Coronary artery (tissue), 2 donors: ENCODE measurements around the gene MYH11.

Source experiments
- DNase-seq: peaks from one replicate; pipeline ENCODE4 v3.0.0-alpha.2; 2017; ENCODE audit warnings: low spot score
- H3K27ac ChIP-seq, 2 donors: fragments of 200-600 bp; sonication (generic); one replicate each; pipeline ENCODE4 v1.5.1; 2016 to 2019
- H3K4me3 ChIP-seq: fragments of 200-600 bp; sonication (generic); 2 replicates; pipeline ENCODE4 v1.5.1; 2016; ENCODE audit warnings: mild to moderate bottlenecking, moderate library complexity
- TF ChIP-seq, protein P1 (sequence below): fragments of 200-600 bp; sonication (generic); IDR thresholded peaks from one replicate; pipeline ENCODE4 v1.5.1; 2019; ENCODE audit warnings: antibody characterized with exemption

The MYH11 gene

DNA sequence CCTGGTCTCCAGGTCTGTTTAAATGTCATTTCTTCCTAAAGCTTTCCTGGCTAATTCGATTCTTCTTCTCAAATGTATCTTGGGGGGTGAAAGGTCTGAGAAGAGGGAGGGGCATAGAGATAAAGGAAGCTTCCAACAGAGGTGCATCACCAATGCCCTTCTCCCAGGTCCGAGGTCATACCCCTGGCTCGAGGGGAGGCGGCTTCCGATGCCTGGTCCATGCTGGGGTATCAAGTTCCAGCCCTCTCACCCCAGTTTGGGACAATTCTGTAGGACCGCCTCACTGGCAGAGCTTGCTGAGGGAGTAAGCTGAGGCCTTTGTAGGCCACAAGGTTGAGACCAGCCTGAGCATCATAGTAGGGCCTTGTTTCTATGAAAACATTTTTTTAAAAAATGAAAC lies 41.8 kb upstream of the MYH11 start:
- Histone ChIP-seq H3K27ac (no peak overlapping the region), H3K4me3 (no peak overlapping the region)
- DNase-seq, result no peak
- TF ChIP-seq, protein P1, sequence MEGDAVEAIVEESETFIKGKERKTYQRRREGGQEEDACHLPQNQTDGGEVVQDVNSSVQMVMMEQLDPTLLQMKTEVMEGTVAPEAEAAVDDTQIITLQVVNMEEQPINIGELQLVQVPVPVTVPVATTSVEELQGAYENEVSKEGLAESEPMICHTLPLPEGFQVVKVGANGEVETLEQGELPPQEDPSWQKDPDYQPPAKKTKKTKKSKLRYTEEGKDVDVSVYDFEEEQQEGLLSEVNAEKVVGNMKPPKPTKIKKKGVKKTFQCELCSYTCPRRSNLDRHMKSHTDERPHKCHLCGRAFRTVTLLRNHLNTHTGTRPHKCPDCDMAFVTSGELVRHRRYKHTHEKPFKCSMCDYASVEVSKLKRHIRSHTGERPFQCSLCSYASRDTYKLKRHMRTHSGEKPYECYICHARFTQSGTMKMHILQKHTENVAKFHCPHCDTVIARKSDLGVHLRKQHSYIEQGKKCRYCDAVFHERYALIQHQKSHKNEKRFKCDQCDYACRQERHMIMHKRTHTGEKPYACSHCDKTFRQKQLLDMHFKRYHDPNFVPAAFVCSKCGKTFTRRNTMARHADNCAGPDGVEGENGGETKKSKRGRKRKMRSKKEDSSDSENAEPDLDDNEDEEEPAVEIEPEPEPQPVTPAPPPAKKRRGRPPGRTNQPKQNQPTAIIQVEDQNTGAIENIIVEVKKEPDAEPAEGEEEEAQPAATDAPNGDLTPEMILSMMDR, result no peak

DNA sequence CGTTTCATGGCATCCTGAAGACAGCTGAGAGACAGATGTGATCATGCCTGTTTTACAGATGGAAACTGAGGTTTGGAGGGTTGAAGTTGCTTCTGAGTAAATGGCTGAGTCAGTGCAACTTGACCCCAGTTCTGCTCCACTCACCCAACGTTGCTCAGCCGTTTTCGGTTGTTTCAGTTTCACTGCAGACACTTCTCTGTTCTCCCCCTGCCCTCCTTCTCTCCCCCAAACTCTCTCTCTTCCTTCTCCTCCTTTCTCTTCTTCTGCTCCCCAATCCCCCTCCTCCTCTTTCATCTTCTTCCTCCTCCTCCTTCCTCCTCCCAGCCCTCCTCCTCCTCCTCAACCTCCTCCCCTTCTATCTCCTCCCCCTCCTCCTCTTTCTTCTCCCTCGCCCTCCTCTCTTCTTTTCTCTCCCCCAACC lies 41.0 kb upstream of the MYH11 start:
- TF ChIP-seq, protein P1, result no peak
- no peak overlapping the region for H3K27ac ChIP-seq
- no peak for DNase-seq
- no peak overlapping the region for H3K4me3 ChIP-seq

DNA sequence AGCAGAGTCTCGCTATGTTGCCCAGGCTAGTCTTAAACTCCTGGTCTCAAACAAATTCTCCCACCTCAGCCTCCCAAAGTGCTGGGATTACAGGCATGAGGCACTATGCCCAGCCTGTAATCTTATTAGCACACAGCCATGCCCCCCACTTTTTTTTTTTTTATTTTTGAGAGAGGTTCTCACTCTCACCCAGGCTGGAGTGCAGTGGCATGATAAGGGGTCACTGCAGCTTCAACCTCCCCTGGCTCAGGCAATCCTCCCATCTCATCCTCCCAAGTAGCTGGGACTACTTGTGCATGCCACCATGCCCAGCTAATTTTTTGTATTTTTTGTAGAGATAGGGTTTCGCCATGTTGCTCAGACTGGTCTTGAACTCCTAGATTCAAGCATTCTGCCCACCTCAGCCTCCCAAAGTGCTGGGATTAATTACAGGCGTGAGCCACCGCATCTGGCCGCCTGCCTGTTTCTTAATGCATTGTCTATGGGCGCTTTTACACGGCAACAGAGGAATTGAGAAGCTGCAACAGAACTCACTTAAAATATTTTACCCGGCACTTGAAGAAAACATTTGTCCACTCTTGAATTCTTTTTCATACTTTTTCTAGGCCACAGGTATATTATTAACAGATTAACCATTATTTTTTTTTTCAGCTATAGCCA lies 40.4 kb upstream of the MYH11 start:
- no peak overlapping the region for H3K4me3 ChIP-seq
- no peak overlapping the region for H3K27ac ChIP-seq
- no peak for DNase-seq

DNA sequence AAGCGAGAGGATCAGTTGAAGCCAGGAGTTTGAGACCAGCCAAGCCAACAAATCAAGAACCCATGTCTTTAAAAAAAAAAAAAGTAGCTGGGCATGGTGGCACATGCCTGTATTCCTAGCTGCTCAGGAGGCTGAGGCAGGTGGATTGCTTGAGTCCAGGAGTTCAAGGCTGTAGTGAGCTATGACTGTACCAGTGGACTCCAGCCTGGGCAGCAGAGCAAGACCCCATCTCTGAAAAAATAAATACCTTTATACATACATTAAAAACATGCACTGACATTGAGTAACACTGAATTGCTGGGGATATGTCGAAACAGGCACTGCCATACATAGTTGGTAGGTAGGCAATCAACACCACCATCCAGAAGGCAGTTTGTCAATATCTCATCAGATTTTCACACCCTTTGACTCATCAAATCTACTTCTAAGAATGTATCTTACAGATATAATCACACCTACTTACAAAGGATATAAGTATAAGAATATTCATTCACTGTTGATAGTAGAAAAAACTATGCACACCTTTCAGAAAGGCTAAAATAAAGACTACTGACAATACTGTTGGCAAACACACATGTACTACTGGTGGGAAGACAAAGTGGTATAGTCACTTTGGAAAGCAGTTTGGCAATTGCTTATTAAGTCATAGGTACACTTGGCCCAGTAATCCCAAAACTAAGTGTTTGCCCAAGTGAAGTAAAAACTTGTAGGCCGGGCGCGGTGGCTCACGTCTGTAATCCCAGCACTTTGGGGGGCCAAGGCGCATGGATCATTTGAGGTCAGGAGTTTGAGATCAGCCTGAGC lies 37.9 kb upstream of the MYH11 start:
- Histone ChIP-seq H3K27ac (no peak overlapping the region), H3K4me3 (no peak overlapping the region)
- TF ChIP-seq, protein P1, result no peak
- no peak for DNase-seq

More for the DNA sequence above, 40.4 kb upstream of the MYH11 start:
- TF ChIP-seq, protein P1, result no peak

DNA sequence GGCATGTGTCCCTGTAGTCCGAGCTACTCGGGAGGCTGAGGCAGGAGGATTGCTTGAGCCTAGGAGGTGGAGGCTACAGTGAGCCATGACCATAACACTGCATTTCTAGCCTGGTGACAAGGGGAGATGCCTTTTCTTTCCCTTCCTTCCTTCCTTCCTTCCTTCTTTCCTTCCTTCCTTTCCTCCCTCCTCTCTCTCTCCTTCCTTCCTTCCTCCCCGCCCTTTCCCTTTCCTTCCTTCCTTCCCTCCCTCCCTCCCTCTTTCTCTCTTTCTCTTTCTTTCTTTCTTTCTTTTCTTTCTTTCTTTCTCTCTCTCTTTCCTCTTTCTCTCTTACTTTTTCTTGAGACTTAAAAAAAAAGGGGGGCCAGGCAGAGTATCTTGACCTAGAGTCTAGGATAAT lies 34.7 kb upstream of the MYH11 start:
- Histone ChIP-seq H3K4me3 (no peak overlapping the region), H3K27ac (no peak overlapping the region)
- no peak for DNase-seq
- TF ChIP-seq, protein P1, result no peak

DNA sequence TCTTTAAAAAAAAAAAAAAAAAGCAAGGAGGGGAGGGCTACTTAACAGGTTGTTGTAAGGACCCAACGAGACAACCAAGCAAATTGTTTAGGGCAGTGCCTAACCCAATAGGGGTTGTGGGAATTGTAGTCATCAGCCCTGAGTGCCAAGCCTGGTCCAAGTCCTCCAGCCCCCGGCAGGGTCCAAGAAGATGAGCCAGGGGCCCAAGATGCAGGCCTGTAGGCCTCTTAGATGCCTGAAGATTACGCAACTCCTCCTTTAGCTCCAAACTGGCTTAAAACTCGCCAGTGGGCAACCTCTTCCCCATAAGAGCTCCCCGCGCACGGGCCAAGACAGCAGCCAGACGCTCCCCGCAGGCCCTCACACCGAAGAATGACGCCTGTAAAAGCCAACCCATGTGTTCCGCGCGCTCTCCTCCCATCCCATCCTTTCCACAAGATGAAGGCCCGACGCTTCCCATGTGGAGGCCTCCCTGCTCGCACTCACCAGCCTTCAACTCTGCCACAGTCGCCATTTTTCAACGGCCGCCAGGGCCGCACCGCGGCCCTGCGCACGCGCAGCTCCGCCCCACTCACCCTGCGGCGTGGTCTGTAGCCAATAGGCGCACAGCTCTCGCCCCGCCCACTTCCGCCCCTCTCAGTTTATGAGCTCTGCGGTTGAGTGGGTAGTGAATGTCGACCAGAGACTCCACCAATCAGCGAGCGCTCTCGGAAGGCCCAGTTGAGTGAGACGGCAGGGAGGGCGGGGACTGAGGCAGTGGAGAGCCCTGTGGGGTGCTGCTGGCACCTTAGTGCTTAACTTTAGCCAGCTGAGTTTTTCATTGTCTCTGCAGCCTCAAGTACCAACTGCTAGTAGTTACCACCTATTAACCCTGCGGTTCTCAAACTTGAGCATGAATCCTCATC lies 31.5 kb upstream of the MYH11 start, which contains the start of gene CEP20:
TSS of gene CEP20 (minus strand) at position 532 of the 905 bp plus-strand sequence. CDS start at position 514, 18 bp downstream.
- TF ChIP-seq, protein P1, result no peak
- DNase-seq, result peak; percentile 99
- peak within 1 kb of the TSS; percentile 77 to 83 for H3K27ac ChIP-seq
- peak within 1 kb of the TSS; percentile 74 for H3K4me3 ChIP-seq
